HUES64 (cell line): ENCODE measurements around the gene PRKCQ.
"Not testable (repeated sequence)": the region's sequence is repeated elsewhere in the genome, so short reads cannot be mapped to it uniquely, and the experiment has no call there.

Source experiments
- H3K27ac ChIP-seq: 2 replicates; pipeline ENCODE4 v1.7.0; 2013; ENCODE audit warnings: low read depth, low read length, inconsistent platforms
- H3K27me3 ChIP-seq: 2 replicates; pipeline ENCODE4 v1.6.1; 2013; ENCODE audit warnings: mild to moderate bottlenecking, low read length; ENCODE audit not compliant: insufficient read depth
- H3K36me3 ChIP-seq: 2 replicates; pipeline ENCODE4 v1.6.1; 2013; ENCODE audit warnings: mild to moderate bottlenecking, low read length; ENCODE audit not compliant: insufficient read depth
- H3K4me1 ChIP-seq: 2 replicates; pipeline ENCODE4 v1.6.1; 2013; ENCODE audit warnings: mild to moderate bottlenecking, low read length, moderate library complexity; ENCODE audit not compliant: insufficient read depth
- H3K4me3 ChIP-seq: 2 replicates; pipeline ENCODE4 v1.5.1; 2013; ENCODE audit warnings: mild to moderate bottlenecking, low read length, moderate library complexity
- H3K9ac ChIP-seq: 2 replicates; pipeline ENCODE4 v1.6.1; 2013; ENCODE audit warnings: mild to moderate bottlenecking, low read depth, low read length
- H3K9me3 ChIP-seq: 2 replicates; pipeline ENCODE4 v1.6.1; 2013; ENCODE audit warnings: low read depth, low read length; ENCODE audit not compliant: insufficient read depth
- WGBS: fragments of 150-250, 120-280 bp; methylation state at CpG from one replicate; pipeline ENCODE4 v1.1.7; 2013; ENCODE audit warnings: missing lambda C conversion rate; 5-methylcytosine and 5-hydroxymethylcytosine counted together

PRKCQ gene

DNA sequence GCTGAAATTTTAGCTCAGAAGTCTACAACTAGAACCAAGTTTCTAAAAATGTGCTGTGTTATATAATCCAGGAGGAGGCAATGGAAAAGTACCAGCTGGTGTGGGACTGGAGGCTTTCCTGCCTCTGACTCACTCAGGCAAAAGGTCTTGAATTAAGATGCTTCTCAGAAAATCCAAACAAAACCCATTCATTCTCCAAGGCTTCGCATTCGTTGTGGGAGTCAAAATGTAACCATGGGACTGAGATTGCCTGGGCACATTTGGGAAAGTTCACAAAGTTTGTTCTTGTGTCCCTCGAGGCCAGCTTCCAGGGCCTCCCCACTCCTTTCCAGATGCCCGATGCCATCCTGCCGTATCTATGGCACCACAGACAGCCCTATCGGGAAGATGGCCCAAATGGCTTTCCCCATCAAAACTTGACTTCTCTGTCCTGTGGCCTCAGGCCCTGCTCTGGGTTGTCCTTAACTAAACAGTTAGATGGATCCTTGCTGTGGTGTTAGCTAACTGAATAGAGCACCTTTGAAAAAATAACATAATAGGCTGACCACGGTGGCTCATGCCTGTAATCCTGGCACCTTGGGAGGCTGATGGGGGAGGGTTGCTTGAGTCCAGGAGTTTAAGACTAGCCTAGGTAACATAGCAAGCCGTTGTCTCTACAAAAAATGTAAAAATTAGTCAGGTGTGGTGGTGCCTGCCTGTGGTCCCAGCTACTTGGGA lies 196.8 kb downstream of the PRKCQ start:
- no peaks in the 10 kb centered on the region for H3K36me3 ChIP-seq
- 92% methylated on average over 8 of the region's 8 CpGs for WGBS
- H3K4me3 ChIP-seq = no peak overlapping the region
- no peak overlapping the region for H3K27ac ChIP-seq
- H3K9me3 ChIP-seq = peaks cover 35% of the 10 kb centered on the region
- no peaks in the 10 kb centered on the region for H3K27me3 ChIP-seq
- no peaks in the 10 kb centered on the region for H3K4me1 ChIP-seq
- H3K9ac ChIP-seq = no peak overlapping the region

- H3K27me3 ChIP-seq = no peaks in the 10 kb centered on the region
- H3K27ac ChIP-seq = no peak overlapping the region
- H3K4me3 ChIP-seq = no peak overlapping the region
- no peaks in the 10 kb centered on the region for H3K4me1 ChIP-seq
- WGBS = 85% methylated on average over 7 of the region's 7 CpGs
- peaks cover 33% of the 10 kb centered on the region for H3K9me3 ChIP-seq
- no peak overlapping the region for H3K9ac ChIP-seq
- no peaks in the 10 kb centered on the region for H3K36me3 ChIP-seq
Observed at GRCh38 chr10:6382081-6382480, 198.0 kb downstream of the PRKCQ start.

DNA sequence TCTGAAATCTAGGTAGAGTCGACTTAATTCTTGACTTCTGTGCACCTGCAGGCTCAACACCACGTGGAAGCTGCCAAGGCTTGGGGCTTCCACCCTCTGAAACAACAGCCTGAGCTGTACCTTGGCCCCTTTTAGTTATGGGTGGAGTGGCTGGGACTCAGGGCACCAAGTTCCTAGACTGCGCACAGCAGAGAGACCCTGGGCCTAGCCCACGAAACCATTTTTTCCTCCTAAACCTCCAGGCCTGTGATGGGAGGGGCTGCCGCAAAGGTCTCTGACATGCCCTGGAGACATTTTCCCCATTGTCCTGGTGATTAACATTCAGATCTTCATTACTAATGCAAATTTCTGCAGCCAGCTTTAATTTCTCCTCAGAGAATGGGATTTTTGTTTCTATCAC lies 199.6 kb downstream of the PRKCQ start:
- not testable (repeated sequence) for H3K27ac ChIP-seq, H3K36me3 ChIP-seq, H3K9ac ChIP-seq, H3K4me1 ChIP-seq, H3K27me3 ChIP-seq, H3K4me3 ChIP-seq
- WGBS = 86% methylated on average over 5 of the region's 5 CpGs
- peaks cover 33% of the 10 kb centered on the region for H3K9me3 ChIP-seq

DNA sequence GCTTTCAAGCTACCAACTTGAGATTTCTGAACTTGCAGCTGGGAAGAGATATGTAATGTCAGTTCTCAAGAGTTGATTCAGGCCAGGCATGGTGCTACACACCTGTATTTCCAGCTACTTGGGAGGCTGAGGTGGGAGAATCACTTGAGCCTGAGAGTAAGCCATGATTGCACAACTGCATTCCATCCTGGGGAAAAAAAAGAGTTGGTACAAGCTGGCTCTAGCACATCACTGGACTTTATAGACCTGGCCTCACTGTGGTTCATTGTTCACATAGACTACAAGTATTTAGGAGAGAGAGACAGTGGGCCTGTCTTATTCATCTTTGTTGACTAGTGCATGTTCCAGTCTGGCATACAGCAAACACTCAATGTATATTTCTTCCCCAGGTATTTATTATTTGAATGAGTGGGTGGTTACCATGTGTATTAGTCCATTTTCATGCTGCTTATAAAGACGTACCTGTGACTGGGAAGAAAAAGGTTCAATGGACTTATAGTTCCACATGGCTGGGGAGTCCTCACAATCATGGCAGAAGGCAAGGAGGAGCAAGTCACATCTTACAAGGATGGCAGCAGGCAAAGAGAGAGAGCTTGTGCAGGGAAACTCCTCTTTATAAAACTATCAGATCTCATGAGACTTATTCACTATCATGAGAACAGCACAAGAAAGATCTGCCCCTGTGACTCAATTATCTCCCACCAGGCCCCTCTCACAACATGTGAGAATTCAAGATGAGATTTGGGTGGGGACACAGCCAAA lies 200.9 kb downstream of the PRKCQ start:
- H3K36me3 ChIP-seq = no peaks in the 10 kb centered on the region
- WGBS = 90% methylated on average over 1 of the region's 1 CpG
- no peaks in the 10 kb centered on the region for H3K27me3 ChIP-seq
- peaks cover 33% of the 10 kb centered on the region for H3K9me3 ChIP-seq
- H3K4me3 ChIP-seq = no peak overlapping the region
- H3K27ac ChIP-seq = no peak overlapping the region
- no peaks in the 10 kb centered on the region for H3K4me1 ChIP-seq
- H3K9ac ChIP-seq = no peak overlapping the region
